Measurements from ENCODE around the gene FCHSD1. TPM values are rescaled to one million over a fixed set of nuclear protein-coding genes. Genes with fewer than 3 reads are reported as not detected.

Gene FCHSD1
- polyA plus RNA-seq = 21.4 TPM
- long read RNA-seq, donor 1 = 0 reads
- long read RNA-seq, donor 2, partial matches to known transcripts = 0 of 2 reads
- long read RNA-seq, donor 2, other reads (novel, unspliced or antisense) = 0 of 2 reads
- long read RNA-seq, donor 3, partial matches to known transcripts = 0 of 3 reads
- long read RNA-seq, donor 3, other reads (novel, unspliced or antisense) = 0 of 3 reads
- long read RNA-seq, donor 4 = 0 reads
- long read RNA-seq, donor 5, partial matches to known transcripts = 0 of 1 reads
- long read RNA-seq, donor 5, other reads (novel, unspliced or antisense) = 0 of 1 reads
- long read RNA-seq, donor 6, partial matches to known transcripts = 0 of 3 reads
- long read RNA-seq, donor 6, other reads (novel, unspliced or antisense) = 0 of 3 reads
- long read RNA-seq, donor 7, full-length matches to known transcripts = 2 of 2 reads
- long read RNA-seq, donor 7, partial matches to known transcripts = 0 of 2 reads
- long read RNA-seq, donor 7, other reads (novel, unspliced or antisense) = 0 of 2 reads
- long read RNA-seq, donor 8, partial matches to known transcripts = 0 of 6 reads
- long read RNA-seq, donor 8, other reads (novel, unspliced or antisense) = 0 of 6 reads
- long read RNA-seq, donor 9, partial matches to known transcripts = 0 of 1 reads
- long read RNA-seq, donor 9, other reads (novel, unspliced or antisense) = 0 of 1 reads
- long read RNA-seq, donor 10, partial matches to known transcripts = 0 of 1 reads
- long read RNA-seq, donor 10, other reads (novel, unspliced or antisense) = 0 of 1 reads
- long read RNA-seq, donor 11, partial matches to known transcripts = 0 of 1 reads
- long read RNA-seq, donor 11, other reads (novel, unspliced or antisense) = 0 of 1 reads

- Histone ChIP-seq H3K27ac (ENCODE audit: low read length) (no peak within 1 kb of the TSS), H3K9me3 (ENCODE audit: control insufficient read depth, low read depth, low read length) (no peaks in the 10 kb centered on the region)
- DNase-seq = peak; percentile 70 to 81
These were observed at the start of gene FCHSD1 for GRCh38 chr5:141650851-141651727. FCHSD1 (minus strand) TSS chr5:141651418; CDS start chr5:141651368, 50 bp downstream.

GRCh38 chr5:141697586-141697985 is 46.4 kb upstream of the FCHSD1 start:
- Histone ChIP-seq H3K27ac (ENCODE audit: low read length) (no peak overlapping the region), H3K9me3 (ENCODE audit: control insufficient read depth, low read depth, low read length) (no peaks in the 10 kb centered on the region), H3K4me1 (ENCODE audit: control insufficient read depth, insufficient read depth, low read length) (peaks cover 6% of the 10 kb centered on the region), H3K4me3 (ENCODE audit: low read length) (no peak overlapping the region), H3K27me3 (ENCODE audit: control insufficient read depth, insufficient read depth, low read length) (peaks cover 52% of the 10 kb centered on the region), H3K36me3 (ENCODE audit: control insufficient read depth, insufficient read depth, low read length) (no peaks in the 10 kb centered on the region)
- no CpG with 5 or more reads among the region's 3 CpGs for WGBS (ENCODE audit: insufficient coverage, low lambda C conversion rate)
- DNase-seq = no peak

More at GRCh38 chr5:141650851-141651727, at the start of gene FCHSD1:
- Histone ChIP-seq H3K4me1 (ENCODE audit: control insufficient read depth, insufficient read depth, low read length) (peaks cover 3% of the 10 kb centered on the region), H3K36me3 (ENCODE audit: control insufficient read depth, insufficient read depth, low read length) (peaks cover 33% of the 10 kb centered on the region), H3K27me3 (ENCODE audit: control insufficient read depth, insufficient read depth, low read length) (no peaks in the 10 kb centered on the region), H3K4me3 (ENCODE audit: low read length) (peak within 1 kb of the TSS; percentile 73)
- WGBS (ENCODE audit: insufficient coverage, low lambda C conversion rate) = 0% methylated on average over 1 of the region's 50 CpGs

- H3K27me3 ChIP-seq (ENCODE audit: control insufficient read depth, insufficient read depth, low read length) = peaks cover 44% of the 10 kb centered on the region
- no peak for DNase-seq
- no peaks in the 10 kb centered on the region for H3K36me3 ChIP-seq (ENCODE audit: control insufficient read depth, insufficient read depth, low read length)
- H3K27ac ChIP-seq (ENCODE audit: low read length) = no peak overlapping the region
- H3K4me3 ChIP-seq (ENCODE audit: low read length) = no peak overlapping the region
- no CpG with 5 or more reads among the region's 2 CpGs for WGBS (ENCODE audit: insufficient coverage, low lambda C conversion rate)
- H3K4me1 ChIP-seq (ENCODE audit: control insufficient read depth, insufficient read depth, low read length) = no peaks in the 10 kb centered on the region
- H3K9me3 ChIP-seq (ENCODE audit: control insufficient read depth, low read depth, low read length) = no peaks in the 10 kb centered on the region
These were observed 45.2 kb upstream of the FCHSD1 start for GRCh38 chr5:141696431-141696830.

GRCh38 chr5:141695627-141696215 is 44.5 kb upstream of the FCHSD1 start:
- DNase-seq = peak in 1 of 2 donors; percentile 47

GRCh38 chr5:141694479-141694878 is 43.3 kb upstream of the FCHSD1 start:
- Histone ChIP-seq H3K9me3 (ENCODE audit: control insufficient read depth, low read depth, low read length) (no peaks in the 10 kb centered on the region), H3K4me3 (ENCODE audit: low read length) (no peak overlapping the region), H3K36me3 (ENCODE audit: control insufficient read depth, insufficient read depth, low read length) (no peaks in the 10 kb centered on the region), H3K27me3 (ENCODE audit: control insufficient read depth, insufficient read depth, low read length) (peaks cover 31% of the 10 kb centered on the region), H3K4me1 (ENCODE audit: control insufficient read depth, insufficient read depth, low read length) (no peaks in the 10 kb centered on the region), H3K27ac (ENCODE audit: low read length) (no peak overlapping the region)
- 80% methylated on average over 2 of the region's 5 CpGs for WGBS (ENCODE audit: insufficient coverage, low lambda C conversion rate)
- no peak for DNase-seq

More at GRCh38 chr5:141695627-141696215, 44.5 kb upstream of the FCHSD1 start:
- Histone ChIP-seq H3K36me3 (ENCODE audit: control insufficient read depth, insufficient read depth, low read length) (no peaks in the 10 kb centered on the region), H3K27ac (ENCODE audit: low read length) (peak overlapping the region; percentile 4), H3K4me3 (ENCODE audit: low read length) (no peak overlapping the region), H3K27me3 (ENCODE audit: control insufficient read depth, insufficient read depth, low read length) (peaks cover 37% of the 10 kb centered on the region), H3K9me3 (ENCODE audit: control insufficient read depth, low read depth, low read length) (no peaks in the 10 kb centered on the region), H3K4me1 (ENCODE audit: control insufficient read depth, insufficient read depth, low read length) (no peaks in the 10 kb centered on the region)
- no CpG with 5 or more reads among the region's 11 CpGs for WGBS (ENCODE audit: insufficient coverage, low lambda C conversion rate)

GRCh38 chr5:141692919-141693725 is 41.9 kb upstream of the FCHSD1 start:
- Histone ChIP-seq H3K27me3 (ENCODE audit: control insufficient read depth, insufficient read depth, low read length) (peaks cover 26% of the 10 kb centered on the region), H3K27ac (ENCODE audit: low read length) (no peak overlapping the region), H3K36me3 (ENCODE audit: control insufficient read depth, insufficient read depth, low read length) (no peaks in the 10 kb centered on the region), H3K4me3 (ENCODE audit: low read length) (no peak overlapping the region), H3K4me1 (ENCODE audit: control insufficient read depth, insufficient read depth, low read length) (no peaks in the 10 kb centered on the region), H3K9me3 (ENCODE audit: control insufficient read depth, low read depth, low read length) (no peaks in the 10 kb centered on the region)
- DNase-seq = no peak
- no CpG with 5 or more reads among the region's 25 CpGs for WGBS (ENCODE audit: insufficient coverage, low lambda C conversion rate)

- Histone ChIP-seq H3K27ac (ENCODE audit: low read length) (no peak overlapping the region), H3K4me1 (ENCODE audit: control insufficient read depth, insufficient read depth, low read length) (no peaks in the 10 kb centered on the region), H3K36me3 (ENCODE audit: control insufficient read depth, insufficient read depth, low read length) (no peaks in the 10 kb centered on the region), H3K9me3 (ENCODE audit: control insufficient read depth, low read depth, low read length) (no peaks in the 10 kb centered on the region), H3K4me3 (ENCODE audit: low read length) (peak overlapping the region; percentile 17), H3K27me3 (ENCODE audit: control insufficient read depth, insufficient read depth, low read length) (peaks cover 19% of the 10 kb centered on the region)
- DNase-seq = no peak
- WGBS (ENCODE audit: insufficient coverage, low lambda C conversion rate) = no CpG with 5 or more reads among the region's 5 CpGs
These were observed 41.3 kb upstream of the FCHSD1 start for GRCh38 chr5:141692533-141692888.

- no peaks in the 10 kb centered on the region for H3K9me3 ChIP-seq (ENCODE audit: control insufficient read depth, low read depth, low read length)
- H3K4me1 ChIP-seq (ENCODE audit: control insufficient read depth, insufficient read depth, low read length) = no peaks in the 10 kb centered on the region
- no peaks in the 10 kb centered on the region for H3K36me3 ChIP-seq (ENCODE audit: control insufficient read depth, insufficient read depth, low read length)
- peaks cover 16% of the 10 kb centered on the region for H3K27me3 ChIP-seq (ENCODE audit: control insufficient read depth, insufficient read depth, low read length)
- H3K4me3 ChIP-seq (ENCODE audit: low read length) = peak overlapping the region; percentile 17
- no peak overlapping the region for H3K27ac ChIP-seq (ENCODE audit: low read length)
- DNase-seq = peak; percentile 71 to 83
- 0% methylated on average over 2 of the region's 30 CpGs for WGBS (ENCODE audit: insufficient coverage, low lambda C conversion rate)
These were observed 40.8 kb upstream of the FCHSD1 start for GRCh38 chr5:141691867-141692532.

All from large intestine (tissue), 12 donors.